GM23338 (cell line): ENCODE measurements around the gene CDHR3. TPM values are rescaled to one million over a fixed set of nuclear protein-coding genes. Genes with fewer than 3 reads are reported as not detected.

Experiments used
- ATAC-seq: fragments of 200-7000 bp; cut with Tn5 transposase; 3 replicates; pipeline ENCODE4 v1.9.1; 2020
- DNase-seq: peaks from one replicate; pipeline ENCODE4 v3.0.0-alpha.2; 2015; ENCODE audit warnings: low spot score
- H2AFZ ChIP-seq: fragments of 200-600 bp; sonication (generic); 2 replicates; pipeline ENCODE4 v1.8.0; 2016; ENCODE audit warnings: antibody characterized with exemption, mild to moderate bottlenecking, moderate library complexity
- H3F3A ChIP-seq: fragments of 200-600 bp; sonication (generic); replicated peaks from 2 replicates; pipeline ENCODE4 v1.8.0; 2017; ENCODE audit warnings: antibody characterized with exemption, mixed run types, low read depth
- H3K27ac ChIP-seq: fragments of 200-600 bp; sonication (generic); 2 replicates; pipeline ENCODE4 v1.6.1; 2016; ENCODE audit warnings: low read depth
- H3K27me3 ChIP-seq: fragments of 200-600 bp; sonication (generic); 2 replicates; pipeline ENCODE4 v1.8.0; 2016; ENCODE audit warnings: mild to moderate bottlenecking, mixed run types, moderate library complexity; ENCODE audit not compliant: insufficient read depth
- H3K36me3 ChIP-seq: fragments of 200-600 bp; sonication (generic); 2 replicates; pipeline ENCODE4 v1.8.0; 2016; ENCODE audit warnings: mild to moderate bottlenecking; ENCODE audit not compliant: insufficient read depth
- H3K4me1 ChIP-seq: fragments of 200-600 bp; sonication (generic); 2 replicates; pipeline ENCODE4 v1.8.0; 2016; ENCODE audit warnings: mild to moderate bottlenecking, moderate library complexity; ENCODE audit not compliant: insufficient read depth
- H3K4me2 ChIP-seq: fragments of 200-600 bp; sonication (generic); 2 replicates; pipeline ENCODE4 v1.7.1; 2017; ENCODE audit warnings: mixed run types
- H3K4me3 ChIP-seq: fragments of 200-600 bp; sonication (generic); 2 replicates; pipeline ENCODE4 v1.6.1; 2016; ENCODE audit warnings: mixed run types
- H3K79me2 ChIP-seq: fragments of 200-600 bp; sonication (generic); replicated peaks from 2 replicates; pipeline ENCODE4 v1.8.0; 2017; ENCODE audit warnings: mild to moderate bottlenecking; ENCODE audit not compliant: insufficient read depth
- H3K9me2 ChIP-seq: fragments of 200-600 bp; sonication (generic); 2 replicates; pipeline ENCODE4 v1.8.0; 2017; ENCODE audit not compliant: insufficient read depth
- H4K20me1 ChIP-seq: fragments of 200-600 bp; sonication (generic); replicated peaks from 2 replicates; pipeline ENCODE4 v1.8.0; 2017; ENCODE audit warnings: mild to moderate bottlenecking; ENCODE audit not compliant: insufficient read depth
- H3K27ac Mint-ChIP-seq: 2 replicates; pipeline ENCODE4 v1.8.0; 2020; ENCODE audit warnings: inconsistent platforms, mild to moderate bottlenecking, moderate library complexity, mixed read lengths
- H3K27me3 Mint-ChIP-seq: 3 replicates; pipeline ENCODE4 v1.8.0; 2022; ENCODE audit warnings: low read depth, mild to moderate bottlenecking, moderate library complexity, mixed read lengths, inconsistent platforms; ENCODE audit not compliant: insufficient read depth, poor library complexity
- H3K36me3 Mint-ChIP-seq: 3 replicates; pipeline ENCODE4 v1.8.0; 2021; ENCODE audit warnings: low read depth, mild to moderate bottlenecking, inconsistent platforms, moderate library complexity, mixed read lengths
- H3K4me1 Mint-ChIP-seq: 3 replicates; pipeline ENCODE4 v1.8.0; 2020; ENCODE audit warnings: mild to moderate bottlenecking, inconsistent platforms, mixed read lengths
- H3K4me3 Mint-ChIP-seq: 3 replicates; pipeline ENCODE4 v1.8.0; 2021; ENCODE audit warnings: moderate library complexity, mild to moderate bottlenecking, inconsistent platforms, mixed read lengths
- H3K9me3 Mint-ChIP-seq: 3 replicates; pipeline ENCODE4 v1.8.0; 2020; ENCODE audit warnings: moderate library complexity, mild to moderate bottlenecking, inconsistent platforms, mixed read lengths
- CREB1 ChIP-seq: fragments of 250-450 bp; sonication (Bioruptor Pico); IDR thresholded peaks from 2 replicates; pipeline ENCODE4 v1.5.0; 2020; ENCODE audit warnings: low read depth, mild to moderate bottlenecking, moderate library complexity
- CTCF ChIP-seq, 2 experiments: fragments of 200-600 bp in 1 of 2; sonication (generic) in 1 of 2; conservative IDR thresholded peaks; 2 replicates each; pipeline versions ENCODE4 v1.5.1 to v1.6.1; 2016 to 2017; ENCODE audit warnings: antibody characterized with exemption in 2 of 2, low read depth in 2 of 2, mild to moderate bottlenecking in 2 of 2, moderate library complexity in 1 of 2
- ETS1 ChIP-seq: IDR thresholded peaks from 2 replicates; pipeline ENCODE4 v1.6.1; 2016; ENCODE audit warnings: antibody characterized with exemption
- JUNB ChIP-seq: IDR thresholded peaks from one replicate; pipeline ENCODE4 v1.6.1; 2016; ENCODE audit warnings: antibody characterized with exemption; ENCODE audit not compliant: unreplicated experiment
- NANOG ChIP-seq: IDR thresholded peaks from 2 replicates; pipeline ENCODE4 v1.6.1; 2016; ENCODE audit warnings: antibody characterized with exemption, borderline replicate concordance
- POLR2AphosphoS5 ChIP-seq: IDR thresholded peaks from 2 replicates; pipeline ENCODE4 v1.6.1; 2016; ENCODE audit warnings: antibody characterized with exemption, low read depth
- REST ChIP-seq: IDR thresholded peaks from one replicate; pipeline ENCODE4 v1.6.1; 2018; ENCODE audit warnings: antibody characterized with exemption; ENCODE audit not compliant: unreplicated experiment
- STAT1 ChIP-seq: IDR thresholded peaks from one replicate; pipeline ENCODE4 v1.6.1; 2016; ENCODE audit warnings: antibody characterized with exemption; ENCODE audit not compliant: unreplicated experiment
- ZNF114 ChIP-seq: fragments of 250-450 bp; sonication (Bioruptor Pico); IDR thresholded peaks from 2 replicates; pipeline ENCODE4 v1.5.0; 2020; ENCODE audit warnings: mild to moderate bottlenecking, moderate library complexity
- ZNF331 ChIP-seq: fragments of 250-450 bp; sonication (Bioruptor Pico); IDR thresholded peaks from 2 replicates; pipeline ENCODE4 v1.5.0; 2020; ENCODE audit warnings: low read depth, mild to moderate bottlenecking, moderate library complexity
- ZNF462 ChIP-seq: fragments of 250-450 bp; sonication (Bioruptor Pico); IDR thresholded peaks from 2 replicates; pipeline ENCODE4 v1.5.0; 2020; ENCODE audit warnings: mild to moderate bottlenecking, moderate library complexity
- polyA plus RNA-seq: library from polyadenylated mRNA; unstranded; fragments of >200 nt; fragmentation: Nextera tagmentation; extraction: Ambion mirVana; gene quantifications from 2 replicates; pipeline ENCODE4 v1.2.1, GENCODE V29; 2016
- total RNA-seq: library from RNA; depleted of rRNA; stranded (reverse); fragments of >200 nt; shearing (Covaris generic); gene quantifications from 2 replicates; pipeline ENCODE4 v1.2.3, GENCODE V29; 2014

The CDHR3 gene
- total and polyA plus RNA-seq, 2 experiments from 2014 or later = 5.1 to 12.2 TPM

GRCh38 chr7:106062006-106062405, 98.9 kb downstream of the CDHR3 start:
- H3K4me1 ChIP-seq = peaks cover 9% of the 10 kb centered on the region
- H3F3A ChIP-seq = no peaks in the 10 kb centered on the region
- H3K4me3 ChIP-seq = no peak overlapping the region
- H3K27me3 ChIP-seq = no peaks in the 10 kb centered on the region
- 0 out of 2 replicates have a peak overlapping the region, but pooled peaks have one; percentile 5 for H2AFZ ChIP-seq
- no peaks in the 10 kb centered on the region for H3K36me3 ChIP-seq
- Mint-ChIP-seq H3K9me3 (peaks cover 9% of the 10 kb centered on the region), H3K4me1 (peaks cover 15% of the 10 kb centered on the region), H3K27me3 (peaks cover 5% of the 10 kb centered on the region), H3K4me3 (no peak overlapping the region), H3K36me3 (peaks cover 4% of the 10 kb centered on the region; the same call in 2 of the 3 replicates), H3K27ac (no peak overlapping the region)
- H4K20me1 ChIP-seq = no peaks in the 10 kb centered on the region
- H3K9me2 ChIP-seq = no peaks in the 10 kb centered on the region
- TF ChIP-seq CTCF (conservative IDR thresholded peaks at IDR 0.05; ENCODE audit: low read depth in 2 of 2) = no peak
- TF ChIP-seq REST = no peak
- no peak for TF ChIP-seq ZNF331 (CRISPR knock-in tag)
- no peak for TF ChIP-seq ZNF462
- no peak for TF ChIP-seq ETS1
- no peak for TF ChIP-seq ZNF114 (CRISPR knock-in tag)
- no peak for TF ChIP-seq STAT1
- no peak for TF ChIP-seq JUNB
- TF ChIP-seq POLR2AphosphoS5 = no peak
- TF ChIP-seq NANOG = no peak
- no peak for TF ChIP-seq CREB1
- no peaks in the 10 kb centered on the region for H3K79me2 ChIP-seq
- H3K27ac ChIP-seq = no peak overlapping the region
- no peak for ATAC-seq
- H3K4me2 ChIP-seq = no peak overlapping the region
- DNase-seq = no peak
